Neutrophil (primary cell): Measurements from ENCODE around the gene EID2.

Experiments used
- H3K27ac ChIP-seq: fragments of 200-600 bp; sonication (generic); 2 replicates; pipeline ENCODE4 v1.5.1; 2016; ENCODE audit warnings: mild to moderate bottlenecking, moderate library complexity
- H3K27me3 ChIP-seq: fragments of 200-600 bp; sonication (generic); 2 replicates; pipeline ENCODE4 v1.6.0; 2016; ENCODE audit warnings: mild to moderate bottlenecking
- H3K36me3 ChIP-seq: fragments of 200-600 bp; sonication (generic); 2 replicates; pipeline ENCODE4 v1.5.1; 2017
- H3K4me1 ChIP-seq, 2 experiments: fragments of 200-600 bp in 1 of 2; sonication (generic) in 1 of 2; 1 replicate in 1 of 2; 2 replicates in 1 of 2; pipeline versions ENCODE4 v1.5.1 to v1.6.1; 2013 to 2016; ENCODE audit warnings: low read depth in 1 of 2, low read length in 1 of 2, mild to moderate bottlenecking in 1 of 2, moderate library complexity in 1 of 2; ENCODE audit not compliant: control insufficient read depth in 1 of 2, insufficient read depth in 1 of 2
- H3K4me3 ChIP-seq, 2 experiments: fragments of 200-600 bp in 1 of 2; sonication (generic) in 1 of 2; 1 replicate in 1 of 2; 2 replicates in 1 of 2; pipeline ENCODE4 v1.5.1; 2013 to 2016; ENCODE audit warnings: low read depth in 1 of 2, low read length in 1 of 2, mild to moderate bottlenecking in 1 of 2, moderate library complexity in 1 of 2
- H3K9me3 ChIP-seq: fragments of 200-600 bp; sonication (generic); 2 replicates; pipeline ENCODE4 v1.5.1; 2016
- TF ChIP-seq, protein P1 (sequence below): fragments of 200-600 bp; sonication (generic); IDR thresholded peaks from 2 replicates; pipeline ENCODE4 v1.5.1; 2016; ENCODE audit warnings: antibody characterized with exemption

EID2 gene

DNA sequence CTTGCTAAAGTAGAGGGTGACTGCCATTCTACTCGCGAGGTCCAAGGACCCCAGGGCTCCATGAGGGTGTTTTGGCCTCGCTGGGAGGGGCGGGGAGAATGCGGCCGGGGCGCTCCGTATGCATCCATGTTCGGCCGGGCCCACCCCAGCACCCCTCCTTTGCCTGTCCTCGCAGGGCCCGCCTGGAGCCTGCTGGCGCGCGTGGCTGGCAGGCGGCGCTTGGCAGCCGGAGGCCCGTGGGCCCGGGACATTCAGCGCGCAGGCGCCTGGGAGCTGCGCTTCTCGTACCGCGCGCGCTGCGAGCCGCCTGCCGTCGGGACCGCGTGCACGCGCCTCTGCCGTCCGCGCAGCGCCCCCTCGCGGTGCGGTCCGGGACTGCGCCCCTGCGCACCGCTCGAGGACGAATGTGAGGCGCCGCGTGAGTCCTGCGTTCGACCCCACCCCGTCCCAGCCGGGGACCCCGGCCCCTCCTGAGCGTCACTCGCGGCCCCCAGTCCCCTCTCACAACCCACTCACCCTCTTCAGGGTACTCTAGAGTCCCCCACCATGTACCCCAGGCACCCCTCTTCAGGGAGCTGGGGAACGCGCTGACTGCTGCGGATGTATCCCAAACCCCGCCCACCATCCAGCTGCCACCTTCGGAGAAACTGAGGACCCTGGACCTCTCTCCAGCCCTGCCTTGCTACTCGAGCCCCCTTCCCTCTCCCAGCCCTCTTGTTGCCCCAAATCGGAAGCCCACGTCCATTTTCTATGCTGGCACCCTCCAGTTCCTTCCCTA is 37.1 kb downstream of the EID2 start:
- Histone ChIP-seq H3K9me3 (no peaks in the 10 kb centered on the region), H3K4me1 (peaks cover 0 to 3% of the 10 kb centered on the region in 2 experiments), H3K36me3 (no peaks in the 10 kb centered on the region), H3K27ac (no peak overlapping the region), H3K4me3 (no peak overlapping the region), H3K27me3 (peaks cover 100% of the 10 kb centered on the region)
- TF ChIP-seq, protein P1, sequence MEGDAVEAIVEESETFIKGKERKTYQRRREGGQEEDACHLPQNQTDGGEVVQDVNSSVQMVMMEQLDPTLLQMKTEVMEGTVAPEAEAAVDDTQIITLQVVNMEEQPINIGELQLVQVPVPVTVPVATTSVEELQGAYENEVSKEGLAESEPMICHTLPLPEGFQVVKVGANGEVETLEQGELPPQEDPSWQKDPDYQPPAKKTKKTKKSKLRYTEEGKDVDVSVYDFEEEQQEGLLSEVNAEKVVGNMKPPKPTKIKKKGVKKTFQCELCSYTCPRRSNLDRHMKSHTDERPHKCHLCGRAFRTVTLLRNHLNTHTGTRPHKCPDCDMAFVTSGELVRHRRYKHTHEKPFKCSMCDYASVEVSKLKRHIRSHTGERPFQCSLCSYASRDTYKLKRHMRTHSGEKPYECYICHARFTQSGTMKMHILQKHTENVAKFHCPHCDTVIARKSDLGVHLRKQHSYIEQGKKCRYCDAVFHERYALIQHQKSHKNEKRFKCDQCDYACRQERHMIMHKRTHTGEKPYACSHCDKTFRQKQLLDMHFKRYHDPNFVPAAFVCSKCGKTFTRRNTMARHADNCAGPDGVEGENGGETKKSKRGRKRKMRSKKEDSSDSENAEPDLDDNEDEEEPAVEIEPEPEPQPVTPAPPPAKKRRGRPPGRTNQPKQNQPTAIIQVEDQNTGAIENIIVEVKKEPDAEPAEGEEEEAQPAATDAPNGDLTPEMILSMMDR, result peak; percentile 85

DNA sequence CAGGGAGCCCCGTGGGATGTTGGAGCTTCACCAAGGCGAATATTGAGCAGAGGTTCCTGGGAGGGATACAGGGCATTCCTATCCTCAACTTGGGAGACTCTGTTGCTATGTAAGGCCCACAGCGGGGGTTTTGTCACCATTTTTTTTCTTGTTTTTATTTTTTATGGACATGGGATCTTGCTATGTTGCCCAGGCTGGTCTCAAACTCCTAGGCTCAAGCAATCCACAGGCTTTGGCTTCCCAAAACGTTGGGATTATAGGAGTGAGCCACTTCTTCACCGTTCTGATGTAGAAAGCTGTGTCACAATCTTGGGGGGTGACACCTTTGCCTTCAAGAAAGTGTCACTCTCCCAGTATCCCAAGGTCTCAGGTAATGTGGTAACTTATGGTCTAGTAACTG is 38.6 kb downstream of the EID2 start:
- Histone ChIP-seq H3K27ac (no peak overlapping the region), H3K9me3 (no peaks in the 10 kb centered on the region), H3K36me3 (no peaks in the 10 kb centered on the region), H3K27me3 (peaks cover 100% of the 10 kb centered on the region), H3K4me3 (no peak overlapping the region), H3K4me1 (no peaks in the 10 kb centered on the region)
- TF ChIP-seq, protein P1, result no peak

DNA sequence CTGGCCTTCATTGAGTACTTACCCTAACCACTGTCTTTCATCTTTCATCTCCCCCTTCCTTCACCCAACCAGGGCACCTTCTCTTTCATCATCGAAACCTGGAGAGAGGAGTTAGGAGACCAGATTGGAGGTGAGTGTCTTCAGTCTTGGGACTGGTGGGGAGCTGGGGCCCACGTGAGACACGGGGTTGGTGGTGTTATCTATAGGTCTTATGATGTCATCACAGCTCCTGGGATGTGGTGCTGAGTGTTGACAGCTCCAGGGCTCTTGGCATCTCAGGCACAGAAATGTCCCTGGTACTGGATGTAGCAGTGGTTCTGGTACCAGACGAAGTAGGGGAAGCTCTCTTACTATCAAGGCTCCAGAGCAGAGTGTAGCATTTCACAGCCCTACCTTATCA is 39.4 kb downstream of the EID2 start:
- TF ChIP-seq, protein P1, result no peak
- Histone ChIP-seq H3K4me1 (no peaks in the 10 kb centered on the region), H3K9me3 (no peaks in the 10 kb centered on the region), H3K27ac (no peak overlapping the region), H3K36me3 (no peaks in the 10 kb centered on the region), H3K4me3 (no peak overlapping the region), H3K27me3 (peaks cover 100% of the 10 kb centered on the region)

DNA sequence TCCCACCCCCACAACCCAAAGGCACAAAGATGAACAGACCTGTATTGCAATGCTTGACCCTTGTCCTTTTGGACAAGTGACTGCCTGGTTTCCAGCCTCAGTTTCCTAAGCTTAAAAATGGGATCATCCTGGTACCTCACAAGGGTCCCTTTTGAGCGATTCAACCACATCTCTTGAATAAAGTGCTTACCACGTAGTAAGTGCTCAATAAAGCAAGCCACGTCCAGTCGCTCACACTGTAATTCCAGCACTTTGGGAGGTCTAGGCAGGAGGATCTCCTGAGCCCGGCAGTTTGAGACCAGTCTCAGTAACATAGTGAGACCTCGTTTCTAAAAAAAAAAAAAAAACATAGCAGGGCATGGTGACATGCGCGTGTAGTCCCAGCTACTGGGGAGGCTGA is 40.0 kb downstream of the EID2 start:
- Histone ChIP-seq H3K27me3 (peaks cover 100% of the 10 kb centered on the region), H3K9me3 (no peaks in the 10 kb centered on the region), H3K4me3 (no peak overlapping the region), H3K27ac (no peak overlapping the region), H3K36me3 (no peaks in the 10 kb centered on the region), H3K4me1 (no peaks in the 10 kb centered on the region)
- TF ChIP-seq, protein P1, result no peak

DNA sequence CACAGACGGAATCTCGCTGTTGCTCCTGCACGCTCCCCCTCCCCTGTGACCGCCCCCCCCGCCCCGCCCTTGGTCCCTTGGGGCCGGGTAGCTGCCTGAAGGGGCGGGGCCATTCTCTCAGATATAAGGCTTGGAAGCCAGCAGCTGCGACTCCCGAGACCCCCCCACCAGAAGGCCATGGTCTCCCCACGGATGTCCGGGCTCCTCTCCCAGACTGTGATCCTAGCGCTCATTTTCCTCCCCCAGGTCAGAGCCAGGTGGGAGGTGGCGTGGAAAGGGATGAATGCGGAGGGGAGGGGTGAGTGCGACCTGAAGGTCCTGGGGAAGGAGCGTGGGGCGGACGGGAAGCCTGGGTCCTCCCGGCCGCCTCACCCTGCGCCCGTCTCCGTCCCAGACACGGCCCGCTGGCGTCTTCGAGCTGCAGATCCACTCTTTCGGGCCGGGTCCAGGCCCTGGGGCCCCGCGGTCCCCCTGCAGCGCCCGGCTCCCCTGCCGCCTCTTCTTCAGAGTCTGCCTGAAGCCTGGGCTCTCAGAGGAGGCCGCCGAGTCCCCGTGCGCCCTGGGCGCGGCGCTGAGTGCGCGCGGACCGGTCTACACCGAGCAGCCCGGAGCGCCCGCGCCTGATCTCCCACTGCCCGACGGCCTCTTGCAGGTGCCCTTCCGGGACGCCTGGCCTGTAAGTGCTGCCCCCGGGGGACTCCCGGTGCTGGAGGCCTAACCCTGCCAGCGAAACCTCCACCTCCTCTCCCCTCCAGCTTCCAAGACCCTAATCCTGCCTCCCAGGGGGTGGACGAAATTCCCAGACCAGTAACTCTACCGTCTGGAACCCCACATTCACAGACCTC is 40.9 kb downstream of the EID2 start, which contains the start of gene DLL3:
Gene DLL3 (plus strand): TSS at position 150 of the 845 bp plus-strand sequence. CDS start 28 bp downstream, at position 178.
- Histone ChIP-seq H3K36me3 (no peaks in the 10 kb centered on the region), H3K27me3 (peaks cover 91% of the 10 kb centered on the region), H3K27ac (no peak within 1 kb of the TSS), H3K9me3 (no peaks in the 10 kb centered on the region), H3K4me1 (no peaks in the 10 kb centered on the region), H3K4me3 (no peak within 1 kb of the TSS)
- TF ChIP-seq, protein P1, result no peak
